Colonic mucosa (tissue), 4 donors: ENCODE data around the gene ELK1. TPM values are rescaled to one million over a fixed set of nuclear protein-coding genes. Genes with fewer than 3 reads are reported as not detected.
"Not testable (repeated sequence)": the region's sequence is repeated elsewhere in the genome, so short reads cannot be mapped to it uniquely, and the experiment has no call there.

Source experiments
- DNase-seq: peaks from one replicate; pipeline ENCODE4 v3.0.0-alpha.2; 2020
- H3K27ac ChIP-seq: fragments of 200-600 bp; one replicate; pipeline ENCODE4 v1.8.0; 2021
- H3K27me3 ChIP-seq: fragments of 200-600 bp; one replicate; pipeline ENCODE4 v1.8.0; 2021
- H3K36me3 ChIP-seq: fragments of 200-600 bp; one replicate; pipeline ENCODE4 v1.8.0; 2021
- H3K4me1 ChIP-seq: fragments of 200-600 bp; one replicate; pipeline ENCODE4 v1.8.0; 2021; ENCODE audit warnings: mild to moderate bottlenecking
- H3K4me3 ChIP-seq: fragments of 200-600 bp; one replicate; pipeline ENCODE4 v1.8.0; 2021
- H3K9ac ChIP-seq, 2 donors: one replicate each; pipeline ENCODE4 v1.7.0; 2013; ENCODE audit warnings: control low read depth in 2 of 2, low read depth in 2 of 2, low read length in 2 of 2
- H3K9me3 ChIP-seq: fragments of 200-600 bp; one replicate; pipeline ENCODE4 v1.8.0; 2021
- intact Hi-C: fragments of 100-400 bp; cut with DNase I; formaldehyde crosslinking; loops from one replicate; pipeline ENCODE4 v1.14.1; 2022
- total RNA-seq, 2 donors: library from RNA; stranded (reverse); fragmentation: NEBNext Ultra II Directional in 1 of 2; extraction: Animal tissue kit (Norgen Biotek cat#: 25700) in 1 of 2; gene quantifications; one replicate each; pipeline ENCODE4 v1.2.1, GENCODE V29; 2021
- TF ChIP-seq, protein P1 (sequence below): fragments of 200-600 bp; IDR thresholded peaks from one replicate; pipeline ENCODE4 v1.8.0; 2022; ENCODE audit warnings: antibody characterized with exemption, mild to moderate bottlenecking
- donor health status: healthy.
- donor health status: DM: no; HTN: no; CAD: no.
- donor health status: DM: no; HTN: no; CAD: no.

Gene ELK1
- total RNA-seq, 2 donors from 2014 or later, result 26.7 to 31.0 TPM

GRCh38 chrX:47683184-47683828 lies 32.9 kb upstream of the ELK1 start:
- no peak overlapping the region for H3K4me3 ChIP-seq
- no peak overlapping the region for H3K27ac ChIP-seq
- no peaks in the 10 kb centered on the region for H3K9me3 ChIP-seq
- H3K4me1 ChIP-seq, result no peaks in the 10 kb centered on the region
- no peaks in the 10 kb centered on the region for H3K27me3 ChIP-seq
- H3K9ac ChIP-seq, result no peak overlapping the region
- H3K36me3 ChIP-seq, result no peaks in the 10 kb centered on the region
- TF ChIP-seq, protein P1, sequence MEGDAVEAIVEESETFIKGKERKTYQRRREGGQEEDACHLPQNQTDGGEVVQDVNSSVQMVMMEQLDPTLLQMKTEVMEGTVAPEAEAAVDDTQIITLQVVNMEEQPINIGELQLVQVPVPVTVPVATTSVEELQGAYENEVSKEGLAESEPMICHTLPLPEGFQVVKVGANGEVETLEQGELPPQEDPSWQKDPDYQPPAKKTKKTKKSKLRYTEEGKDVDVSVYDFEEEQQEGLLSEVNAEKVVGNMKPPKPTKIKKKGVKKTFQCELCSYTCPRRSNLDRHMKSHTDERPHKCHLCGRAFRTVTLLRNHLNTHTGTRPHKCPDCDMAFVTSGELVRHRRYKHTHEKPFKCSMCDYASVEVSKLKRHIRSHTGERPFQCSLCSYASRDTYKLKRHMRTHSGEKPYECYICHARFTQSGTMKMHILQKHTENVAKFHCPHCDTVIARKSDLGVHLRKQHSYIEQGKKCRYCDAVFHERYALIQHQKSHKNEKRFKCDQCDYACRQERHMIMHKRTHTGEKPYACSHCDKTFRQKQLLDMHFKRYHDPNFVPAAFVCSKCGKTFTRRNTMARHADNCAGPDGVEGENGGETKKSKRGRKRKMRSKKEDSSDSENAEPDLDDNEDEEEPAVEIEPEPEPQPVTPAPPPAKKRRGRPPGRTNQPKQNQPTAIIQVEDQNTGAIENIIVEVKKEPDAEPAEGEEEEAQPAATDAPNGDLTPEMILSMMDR, result no peak
- DNase-seq, result no peak
- intact Hi-C loops, result no loop called here

DNA sequence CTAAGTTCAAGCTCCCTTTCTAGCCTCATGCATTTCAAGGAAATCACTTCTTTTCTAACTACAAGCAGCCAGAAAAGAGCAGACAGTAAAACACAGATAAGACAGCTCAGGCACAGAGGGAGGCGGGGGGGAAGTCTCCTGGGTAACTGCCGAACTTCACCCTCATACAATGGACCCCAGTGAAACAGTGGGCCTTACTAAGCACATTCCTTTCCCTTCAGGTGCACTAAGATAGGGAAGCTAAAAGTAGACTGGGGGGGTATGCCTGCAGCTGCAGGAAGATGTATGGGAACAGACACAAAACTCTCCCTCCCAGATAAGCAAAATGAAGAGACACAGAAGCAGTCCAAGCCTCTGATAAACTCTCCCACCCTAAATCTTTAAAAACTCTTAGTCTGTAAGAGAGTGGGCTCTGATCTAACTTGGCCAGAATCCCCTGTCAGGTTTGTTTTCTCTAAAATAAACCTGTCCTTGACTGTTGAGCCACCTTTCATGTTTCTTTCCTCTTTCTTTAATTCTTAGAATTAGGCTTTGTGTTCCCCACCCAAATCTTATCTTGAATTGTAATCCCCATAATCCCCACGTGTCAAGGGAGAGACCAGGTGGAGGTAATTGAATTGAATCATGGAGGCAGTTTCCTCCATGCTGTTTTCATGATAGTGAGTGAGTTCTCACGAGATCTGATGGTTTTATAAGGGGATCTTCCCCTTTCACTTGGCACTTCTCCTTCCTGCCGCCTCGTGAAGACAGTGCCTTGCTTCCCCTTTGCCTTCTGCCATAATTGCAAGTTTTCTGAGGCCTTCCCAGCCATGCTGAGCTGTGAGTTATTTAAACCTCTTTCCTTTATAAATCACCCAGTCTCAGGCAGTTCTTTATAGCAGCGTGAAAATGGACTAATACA lies 25.8 kb upstream of the ELK1 start:
- H3K27ac ChIP-seq, H3K9ac ChIP-seq, intact Hi-C loops, H3K9me3 ChIP-seq, H3K27me3 ChIP-seq, H3K36me3 ChIP-seq, DNase-seq, H3K4me3 ChIP-seq, H3K4me1 ChIP-seq: not testable (repeated sequence)

- H3K9me3 ChIP-seq, result no peaks in the 10 kb centered on the region
- no peaks in the 10 kb centered on the region for H3K27me3 ChIP-seq
- H3K36me3 ChIP-seq, result no peaks in the 10 kb centered on the region
- DNase-seq, result no peak
- intact Hi-C loops, result no loop called here
- TF ChIP-seq, protein P1, result no peak
- no peak overlapping the region for H3K9ac ChIP-seq
- H3K4me1 ChIP-seq, result no peaks in the 10 kb centered on the region
- no peak overlapping the region for H3K4me3 ChIP-seq
- H3K27ac ChIP-seq, result no peak overlapping the region
Measured at GRCh38 chrX:47674776-47675175, 24.4 kb upstream of the ELK1 start.

- H3K9me3 ChIP-seq, H3K27me3 ChIP-seq, intact Hi-C loops, H3K4me1 ChIP-seq, H3K4me3 ChIP-seq, H3K36me3 ChIP-seq, H3K9ac ChIP-seq, DNase-seq, H3K27ac ChIP-seq: not testable (repeated sequence)
Measured at GRCh38 chrX:47665797-47666196, 15.4 kb upstream of the ELK1 start.

- DNase-seq, result no peak
- no peak overlapping the region for H3K9ac ChIP-seq
- H3K27ac ChIP-seq, result no peak overlapping the region
- TF ChIP-seq, protein P1, result no peak
- H3K4me1 ChIP-seq, result no peaks in the 10 kb centered on the region
- intact Hi-C loops, result no loop called here
- no peak overlapping the region for H3K4me3 ChIP-seq
- no peaks in the 10 kb centered on the region for H3K36me3 ChIP-seq
- no peaks in the 10 kb centered on the region for H3K9me3 ChIP-seq
- no peaks in the 10 kb centered on the region for H3K27me3 ChIP-seq
Measured at GRCh38 chrX:47664737-47665136, 14.4 kb upstream of the ELK1 start.

GRCh38 chrX:47662144-47662657 lies 11.8 kb upstream of the ELK1 start:
- Histone ChIP-seq H3K4me1 (no peaks in the 10 kb centered on the region), H3K9me3 (no peaks in the 10 kb centered on the region), H3K27me3 (no peaks in the 10 kb centered on the region), H3K27ac (no peak overlapping the region), H3K9ac (no peak overlapping the region), H3K36me3 (no peaks in the 10 kb centered on the region), H3K4me3 (no peak overlapping the region)
- TF ChIP-seq, protein P1, result no peak
- DNase-seq, result no peak
- intact Hi-C loops, result no loop called here
